H1 (cell line): ENCODE results near the gene BRD1. TPM values are rescaled to one million over a fixed set of nuclear protein-coding genes. Genes with fewer than 3 reads are reported as not detected.

ENCODE experiments used
- CBX8 ChIP-seq: fragments of 300-800, 300-1000 bp; sonication (generic); IDR thresholded peaks from 2 replicates; pipeline ENCODE4 v1.7.1; 2016; ENCODE audit warnings: low read depth, low read length, borderline replicate concordance
- CHD1 ChIP-seq: IDR thresholded peaks from 2 replicates; pipeline ENCODE4 v1.6.1; 2012; ENCODE audit warnings: low read depth, low read length, improper control_type of control experiment
- EGR1 ChIP-seq: IDR thresholded peaks from 2 replicates; pipeline ENCODE4 v1.6.1; 2011; ENCODE audit warnings: low read depth, low read length, borderline replicate concordance
- EZH2 ChIP-seq: fragments of 200-600 bp; sonication (generic); IDR thresholded peaks from 2 replicates; pipeline ENCODE4 v1.7.1; 2012; ENCODE audit warnings: low read depth, mild to moderate bottlenecking, moderate library complexity, low read length, inconsistent platforms; ENCODE audit not compliant: severe bottlenecking
- PHF8 ChIP-seq: fragments of 200-600 bp; sonication (generic); conservative IDR thresholded peaks from 2 replicates; pipeline ENCODE4 v1.7.1; 2012; ENCODE audit warnings: low read depth, mild to moderate bottlenecking, inconsistent platforms, low read length, moderate library complexity
- SIN3A ChIP-seq, 2 experiments: IDR thresholded peaks in 1 of 2; conservative IDR thresholded peaks in 1 of 2; 2 replicates each; pipeline ENCODE4 v1.6.1; 2011 to 2012; ENCODE audit warnings: low read length in 2 of 2, improper control_type of control experiment in 1 of 2, low read depth in 1 of 2, mild to moderate bottlenecking in 1 of 2
- YY1 ChIP-seq: IDR thresholded peaks from 2 replicates; pipeline ENCODE4 v1.6.1; 2011; ENCODE audit warnings: low read depth, mild to moderate bottlenecking, low read length
- polyA plus RNA-seq, 7 experiments: library from polyadenylated mRNA; depleted of rRNA in 3 of 7; stranded (reverse) in 5 of 7; unstranded in 2 of 7; fragments of >200 nt in 5 of 7; fragments of 200-250 nt in 2 of 7; gene quantifications; 1 replicate in 5 of 7; 2 replicates in 1 of 7; 4 replicates in 1 of 7; pipeline versions ENCODE4 v1.2.1 to v1.2.3, GENCODE V29; 2011 to 2013; ENCODE audit warnings: missing spikeins in 2 of 7, mixed read lengths in 2 of 7
- total RNA-seq: library from RNA; stranded (reverse); fragmentation: NEBNext Ultra II Directional; extraction: Animal tissue kit (Norgen Biotek cat#: 25700); gene quantifications from 2 replicates; pipeline ENCODE4 v1.2.1, GENCODE V29; 2021

Gene BRD1
- total and polyA plus RNA-seq, 2 of the 8 experiments (the other 6 are each of a cell fraction or from before 2014, with no cell fraction given), result 6.8 to 34.0 TPM

- TF ChIP-seq CHD1, result no peak
- no peak for TF ChIP-seq EZH2
- no peak for TF ChIP-seq YY1
- no peak for TF ChIP-seq SIN3A (conservative IDR thresholded peaks at IDR 0.05 in 1 of 2, IDR thresholded peaks at IDR 0.05 in 1 of 2; ENCODE audit: low read depth in 1 of 2, low read length in 2 of 2)
- no peak for TF ChIP-seq PHF8
- TF ChIP-seq EGR1, result no peak
- no peak for TF ChIP-seq CBX8
- TF ChIP-seq, all 59 proteins: peak for 0
Observed at GRCh38 chr22:49781289-49781782, 46.3 kb downstream of the BRD1 start (continued).
